ENCODE measurements around the gene RPL22.

DNA sequence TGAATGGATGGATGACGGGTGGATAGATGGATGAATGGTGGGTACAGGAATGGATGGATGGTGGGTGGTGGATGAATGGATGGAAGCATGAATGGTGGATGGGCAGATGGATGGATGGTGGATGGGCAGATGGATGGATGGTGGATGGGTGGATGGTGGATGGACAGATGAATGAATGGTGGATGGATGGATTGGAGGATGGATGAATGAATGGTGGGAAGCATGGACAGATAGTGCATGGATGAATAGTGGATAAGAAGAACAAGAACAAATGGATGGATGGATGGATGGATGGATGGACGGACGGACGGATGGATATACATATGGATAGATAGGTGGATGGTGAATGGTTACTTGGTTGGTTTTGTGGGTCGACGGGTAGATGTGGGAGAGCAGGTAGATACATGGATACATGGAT, 24.0 kb downstream of the RPL22 start:
- TF ChIP-seq, protein P1, sequence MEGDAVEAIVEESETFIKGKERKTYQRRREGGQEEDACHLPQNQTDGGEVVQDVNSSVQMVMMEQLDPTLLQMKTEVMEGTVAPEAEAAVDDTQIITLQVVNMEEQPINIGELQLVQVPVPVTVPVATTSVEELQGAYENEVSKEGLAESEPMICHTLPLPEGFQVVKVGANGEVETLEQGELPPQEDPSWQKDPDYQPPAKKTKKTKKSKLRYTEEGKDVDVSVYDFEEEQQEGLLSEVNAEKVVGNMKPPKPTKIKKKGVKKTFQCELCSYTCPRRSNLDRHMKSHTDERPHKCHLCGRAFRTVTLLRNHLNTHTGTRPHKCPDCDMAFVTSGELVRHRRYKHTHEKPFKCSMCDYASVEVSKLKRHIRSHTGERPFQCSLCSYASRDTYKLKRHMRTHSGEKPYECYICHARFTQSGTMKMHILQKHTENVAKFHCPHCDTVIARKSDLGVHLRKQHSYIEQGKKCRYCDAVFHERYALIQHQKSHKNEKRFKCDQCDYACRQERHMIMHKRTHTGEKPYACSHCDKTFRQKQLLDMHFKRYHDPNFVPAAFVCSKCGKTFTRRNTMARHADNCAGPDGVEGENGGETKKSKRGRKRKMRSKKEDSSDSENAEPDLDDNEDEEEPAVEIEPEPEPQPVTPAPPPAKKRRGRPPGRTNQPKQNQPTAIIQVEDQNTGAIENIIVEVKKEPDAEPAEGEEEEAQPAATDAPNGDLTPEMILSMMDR (IDR thresholded peaks at IDR 0.05; ENCODE audit: low read length): no peak
- no peak for TF ChIP-seq EZH2 (optimal IDR thresholded peaks at IDR 0.05; ENCODE audit: low read depth, low read length)
- no peak for TF ChIP-seq EZH2phosphoT487 (IDR thresholded peaks at IDR 0.05; ENCODE audit: low read length)

Data from MM.1S (cell line).